NCI-H1417 treated with DMSO at 0.1 percent for 48 hours (cell line): ENCODE data around the gene KREMEN1.
"Not testable (repeated sequence)": the region's sequence is repeated elsewhere in the genome, so short reads cannot be mapped to it uniquely, and the experiment has no call there.

Source experiments
- DNase-seq: peaks from one replicate; lab custom pipeline; 2025; lab: John Stamatoyannopoulos, UW

KREMEN1 gene

GRCh38 chr22:29072979-29073617, at the start of gene KREMEN1:
KREMEN1 (plus strand) TSS chr22:29073035; CDS start chr22:29073131, 96 bp downstream.
- no peak for DNase-seq

GRCh38 chr22:29023172-29023796, 49.6 kb upstream of the KREMEN1 start:
- DNase-seq = no peak

- DNase-seq = no peak
These were observed 46.3 kb upstream of the KREMEN1 start for GRCh38 chr22:29026579-29026978.

- DNase-seq = no peak
These were observed 44.4 kb upstream of the KREMEN1 start for GRCh38 chr22:29028468-29028867.

GRCh38 chr22:29029202-29030000, 43.4 kb upstream of the KREMEN1 start:
- DNase-seq = no peak

- DNase-seq = no peak
These were observed 42.7 kb upstream of the KREMEN1 start for GRCh38 chr22:29030016-29030617.

GRCh38 chr22:29030618-29031226, 42.1 kb upstream of the KREMEN1 start:
- DNase-seq = no peak

- DNase-seq = no peak
These were observed 41.4 kb upstream of the KREMEN1 start for GRCh38 chr22:29031227-29032011.

GRCh38 chr22:29032014-29032475, 40.8 kb upstream of the KREMEN1 start:
- DNase-seq = no peak

GRCh38 chr22:29032584-29032983, 40.3 kb upstream of the KREMEN1 start:
- no peak for DNase-seq

- no peak for DNase-seq
These were observed 35.4 kb upstream of the KREMEN1 start for GRCh38 chr22:29037340-29037932.

GRCh38 chr22:29039148-29039547, 33.7 kb upstream of the KREMEN1 start:
- DNase-seq = no peak

GRCh38 chr22:29039684-29040083, 33.2 kb upstream of the KREMEN1 start:
- DNase-seq = not testable (repeated sequence)

GRCh38 chr22:29040385-29041275, 32.2 kb upstream of the KREMEN1 start:
- no peak for DNase-seq

- DNase-seq = no peak
These were observed 31.4 kb upstream of the KREMEN1 start for GRCh38 chr22:29041408-29041807.

GRCh38 chr22:29043906-29044575, 28.8 kb upstream of the KREMEN1 start:
- no peak for DNase-seq

GRCh38 chr22:29044657-29045176, 28.1 kb upstream of the KREMEN1 start:
- no peak for DNase-seq

GRCh38 chr22:29048822-29049654, 23.8 kb upstream of the KREMEN1 start:
- no peak for DNase-seq
